Measurements from ENCODE around the gene SHF.

The SHF gene

DNA sequence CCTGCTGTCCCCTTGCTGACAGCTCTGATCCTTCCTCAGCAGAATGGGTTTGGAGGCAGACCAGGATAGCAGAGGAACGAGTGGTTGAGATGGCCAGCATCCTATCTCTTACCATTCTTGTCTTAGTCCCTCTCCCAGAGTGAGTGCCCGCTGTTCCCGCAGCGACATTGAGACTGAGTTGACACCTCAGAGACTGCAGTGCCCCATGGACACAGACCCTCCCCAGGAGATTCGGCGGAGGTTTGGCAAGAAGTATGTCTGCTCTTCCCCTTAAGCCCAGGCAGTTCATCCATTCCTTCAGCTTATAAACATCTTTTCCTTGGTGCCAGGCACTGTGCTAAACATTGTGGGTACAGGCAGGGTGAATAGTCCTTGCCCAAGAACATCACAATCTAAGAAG is 36.8 kb downstream of the SHF start:
- H3K27me3 ChIP-seq (replicated peaks): no peaks in the 10 kb centered on the region
- no peak overlapping the region for H3K4me3 ChIP-seq (ENCODE audit: low read depth, low read length)
- no peaks in the 10 kb centered on the region for H3K36me3 ChIP-seq (replicated peaks)
- in situ Hi-C loops (cut with HindIII; ENCODE audit: low pct_ligation_motif_present, low sequenced_read_pairs): no loop called here
- no peak for DNase-seq
- no peak overlapping the region for H3K27ac ChIP-seq
- TF ChIP-seq, protein P1, sequence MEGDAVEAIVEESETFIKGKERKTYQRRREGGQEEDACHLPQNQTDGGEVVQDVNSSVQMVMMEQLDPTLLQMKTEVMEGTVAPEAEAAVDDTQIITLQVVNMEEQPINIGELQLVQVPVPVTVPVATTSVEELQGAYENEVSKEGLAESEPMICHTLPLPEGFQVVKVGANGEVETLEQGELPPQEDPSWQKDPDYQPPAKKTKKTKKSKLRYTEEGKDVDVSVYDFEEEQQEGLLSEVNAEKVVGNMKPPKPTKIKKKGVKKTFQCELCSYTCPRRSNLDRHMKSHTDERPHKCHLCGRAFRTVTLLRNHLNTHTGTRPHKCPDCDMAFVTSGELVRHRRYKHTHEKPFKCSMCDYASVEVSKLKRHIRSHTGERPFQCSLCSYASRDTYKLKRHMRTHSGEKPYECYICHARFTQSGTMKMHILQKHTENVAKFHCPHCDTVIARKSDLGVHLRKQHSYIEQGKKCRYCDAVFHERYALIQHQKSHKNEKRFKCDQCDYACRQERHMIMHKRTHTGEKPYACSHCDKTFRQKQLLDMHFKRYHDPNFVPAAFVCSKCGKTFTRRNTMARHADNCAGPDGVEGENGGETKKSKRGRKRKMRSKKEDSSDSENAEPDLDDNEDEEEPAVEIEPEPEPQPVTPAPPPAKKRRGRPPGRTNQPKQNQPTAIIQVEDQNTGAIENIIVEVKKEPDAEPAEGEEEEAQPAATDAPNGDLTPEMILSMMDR (IDR thresholded peaks at IDR 0.05; ENCODE audit: low read depth, low read length, missing control alignments): no peak

DNA sequence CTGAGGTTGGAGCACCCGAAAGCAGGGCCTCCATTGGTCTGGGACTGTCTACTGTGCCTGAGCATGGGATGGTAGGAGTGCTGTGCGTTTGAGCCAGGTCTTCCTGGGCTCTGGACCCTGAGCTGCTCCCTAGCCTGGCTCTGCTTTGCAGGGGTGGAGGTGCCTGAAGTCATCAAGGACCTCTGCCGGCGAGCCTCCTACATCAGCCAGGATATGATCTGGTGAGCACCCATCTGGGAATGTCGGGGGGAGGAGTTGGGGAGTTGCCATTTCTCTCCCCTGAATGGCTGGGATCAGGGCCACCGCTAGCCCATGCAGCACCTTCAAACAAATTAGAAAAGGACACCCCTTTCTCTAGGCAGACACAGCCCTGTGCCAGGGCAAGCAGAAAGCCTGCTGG is 37.3 kb downstream of the SHF start:
- Histone ChIP-seq H3K36me3 (replicated peaks) (no peaks in the 10 kb centered on the region), H3K4me3 (ENCODE audit: low read depth, low read length) (no peak overlapping the region), H3K27ac (no peak overlapping the region), H3K27me3 (replicated peaks) (no peaks in the 10 kb centered on the region)
- no peak for DNase-seq
- TF ChIP-seq, protein P1 (IDR thresholded peaks at IDR 0.05; ENCODE audit: low read depth, low read length, missing control alignments): no peak
- in situ Hi-C loops (cut with HindIII; ENCODE audit: low pct_ligation_motif_present, low sequenced_read_pairs): no loop called here

DNA sequence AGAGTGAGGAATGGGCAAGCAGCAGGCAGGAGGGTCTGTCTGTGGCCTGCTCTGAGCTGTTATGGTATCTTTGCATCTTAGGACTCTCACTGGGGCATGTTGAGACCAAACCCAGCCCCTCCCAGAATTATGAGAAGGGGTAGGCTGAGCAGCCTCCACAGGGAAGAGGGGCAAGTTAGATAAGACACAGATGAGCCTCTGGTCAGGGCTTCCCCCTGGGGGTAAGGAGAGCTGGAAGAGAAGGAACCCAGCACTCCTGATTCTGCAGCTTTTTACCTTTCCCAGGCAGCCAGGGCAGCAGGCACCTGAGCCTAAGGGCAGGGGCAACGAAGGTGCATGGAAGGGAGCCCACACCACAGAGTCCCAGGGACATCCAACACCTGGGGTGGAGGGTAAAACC is 38.7 kb downstream of the SHF start:
- Histone ChIP-seq H3K27ac (no peak overlapping the region), H3K36me3 (replicated peaks) (no peaks in the 10 kb centered on the region), H3K4me3 (ENCODE audit: low read depth, low read length) (no peak overlapping the region), H3K27me3 (replicated peaks) (no peaks in the 10 kb centered on the region)
- DNase-seq: no peak
- in situ Hi-C loops (cut with HindIII; ENCODE audit: low pct_ligation_motif_present, low sequenced_read_pairs): no loop called here
- TF ChIP-seq, protein P1 (IDR thresholded peaks at IDR 0.05; ENCODE audit: low read depth, low read length, missing control alignments): no peak

DNA sequence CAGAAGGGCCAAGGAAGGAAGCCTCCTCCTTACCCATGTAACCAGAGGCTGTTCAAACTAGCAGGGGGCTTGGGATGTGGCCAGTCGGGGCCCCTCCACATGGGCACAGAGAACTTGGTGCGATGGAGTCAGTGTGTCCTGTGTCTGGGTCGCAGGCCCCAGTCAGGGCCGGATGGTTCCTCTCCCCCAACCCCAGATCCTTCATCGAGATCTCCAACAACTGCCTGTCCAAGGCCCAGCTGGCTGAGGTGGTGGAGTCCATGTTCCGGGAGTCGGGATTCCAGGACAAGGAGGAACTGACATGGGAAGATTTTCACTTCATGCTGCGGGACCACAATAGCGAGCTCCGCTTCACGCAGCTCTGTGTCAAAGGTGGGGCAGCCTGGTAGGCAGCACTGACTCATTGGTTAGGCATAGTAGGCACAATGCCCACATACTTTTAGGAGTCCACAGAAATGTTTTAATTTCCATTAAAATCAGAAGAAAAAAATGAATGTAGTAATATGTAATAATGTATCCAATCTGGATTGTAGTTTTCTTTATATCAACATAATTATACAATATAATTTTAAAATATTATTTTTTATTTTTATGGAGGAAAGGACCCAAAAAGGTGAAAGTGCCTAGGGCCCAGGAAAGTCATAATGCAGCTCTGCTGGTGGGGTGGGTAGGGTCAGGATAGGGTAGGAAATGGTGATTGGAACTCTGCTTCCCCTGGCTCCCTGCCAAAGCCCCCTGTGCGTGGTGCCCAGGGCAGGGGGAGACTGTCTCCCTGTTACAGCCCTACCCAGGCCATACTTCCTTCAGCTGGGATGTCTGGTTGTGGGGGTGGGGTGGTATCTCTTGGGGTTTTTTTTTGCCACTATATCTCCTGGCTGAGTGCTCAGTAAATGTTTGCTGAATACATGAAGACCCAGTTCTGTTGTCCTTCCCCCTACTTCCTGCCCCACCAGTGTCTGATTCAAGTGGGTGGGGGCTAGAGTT is 39.4 kb downstream of the SHF start:
- no peaks in the 10 kb centered on the region for H3K27me3 ChIP-seq (replicated peaks)
- in situ Hi-C loops (cut with HindIII; ENCODE audit: low pct_ligation_motif_present, low sequenced_read_pairs): no loop called here
- no peak overlapping the region for H3K4me3 ChIP-seq (ENCODE audit: low read depth, low read length)
- no peaks in the 10 kb centered on the region for H3K36me3 ChIP-seq (replicated peaks)
- no peak for DNase-seq
- H3K27ac ChIP-seq: no peak overlapping the region
- TF ChIP-seq, protein P1 (IDR thresholded peaks at IDR 0.05; ENCODE audit: low read depth, low read length, missing control alignments): no peak

DNA sequence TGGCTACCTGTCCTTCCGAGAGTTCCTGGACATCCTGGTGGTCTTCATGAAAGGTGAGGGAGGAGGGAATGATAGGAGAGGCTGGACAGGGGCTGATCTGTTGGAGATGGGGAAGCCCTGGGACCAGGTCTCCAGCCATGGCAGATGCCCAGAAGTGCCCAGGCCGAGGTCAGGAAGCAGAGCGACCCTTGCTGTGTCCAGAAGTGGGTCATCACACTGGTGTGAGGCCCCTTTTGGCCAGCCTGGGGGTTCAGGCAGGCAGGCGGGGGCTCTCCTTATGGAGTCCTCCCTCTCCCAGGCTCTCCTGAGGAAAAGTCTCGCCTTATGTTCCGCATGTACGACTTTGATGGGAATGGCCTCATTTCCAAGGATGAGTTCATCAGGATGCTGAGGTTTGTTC is 40.2 kb downstream of the SHF start:
- TF ChIP-seq, protein P1 (IDR thresholded peaks at IDR 0.05; ENCODE audit: low read depth, low read length, missing control alignments): no peak
- no peaks in the 10 kb centered on the region for H3K36me3 ChIP-seq (replicated peaks)
- no peak overlapping the region for H3K27ac ChIP-seq
- H3K4me3 ChIP-seq (ENCODE audit: low read depth, low read length): no peak overlapping the region
- no peaks in the 10 kb centered on the region for H3K27me3 ChIP-seq (replicated peaks)
- in situ Hi-C loops (cut with HindIII; ENCODE audit: low pct_ligation_motif_present, low sequenced_read_pairs): no loop called here
- DNase-seq: no peak
